ENCODE data around the gene HOXB3.

The HOXB3 gene

DNA sequence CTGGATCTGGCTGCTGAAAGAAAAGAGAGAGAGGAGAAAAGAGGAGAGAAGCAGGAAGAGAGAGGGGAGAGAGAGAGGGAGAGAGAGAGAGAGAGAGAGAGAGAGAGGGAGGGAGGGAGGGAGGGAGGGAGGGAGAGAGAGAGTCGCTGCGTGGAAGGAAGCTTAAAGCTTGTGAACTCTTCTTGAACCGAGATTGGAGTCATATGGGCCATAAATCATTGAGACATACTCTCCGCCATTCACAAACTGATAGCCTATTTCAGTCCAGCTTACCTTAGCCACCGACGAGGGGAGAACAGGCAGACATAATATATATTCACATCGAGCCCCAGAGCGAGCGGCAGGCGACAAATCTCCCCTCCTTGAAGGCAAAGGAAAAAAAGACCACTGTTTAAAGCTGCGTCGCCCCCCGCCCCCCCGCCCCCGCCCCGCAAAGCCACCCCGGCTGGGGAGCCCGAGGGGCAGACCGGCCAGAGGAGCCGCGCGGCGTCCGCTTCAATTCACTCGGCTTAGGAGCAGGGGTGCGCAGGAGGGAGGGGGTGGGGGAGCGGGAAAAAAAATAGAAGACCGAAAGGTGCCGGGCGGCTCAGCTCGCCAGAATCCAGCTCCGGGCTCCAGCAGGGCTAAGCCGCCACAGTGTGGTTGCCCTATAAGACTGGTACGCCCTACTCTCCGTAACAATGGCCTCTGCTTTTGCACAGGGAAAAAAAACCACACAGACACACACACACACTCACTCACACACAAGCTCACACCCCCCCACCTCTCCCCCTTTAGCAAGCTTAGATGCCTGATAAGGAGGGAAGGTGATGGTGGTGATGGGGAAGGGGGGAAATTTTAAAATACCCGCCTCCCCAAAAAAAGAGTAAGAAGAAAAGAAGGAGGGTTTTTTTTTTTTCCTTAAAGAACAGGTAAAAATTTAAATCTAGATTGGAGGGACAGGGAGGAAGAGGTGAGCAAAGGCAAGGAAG is 34.5 kb downstream of the HOXB3 start:
- TF ChIP-seq ZFX (IDR thresholded peaks at IDR 0.05; ENCODE audit: borderline replicate concordance), result no peak
- TF ChIP-seq, protein P1, sequence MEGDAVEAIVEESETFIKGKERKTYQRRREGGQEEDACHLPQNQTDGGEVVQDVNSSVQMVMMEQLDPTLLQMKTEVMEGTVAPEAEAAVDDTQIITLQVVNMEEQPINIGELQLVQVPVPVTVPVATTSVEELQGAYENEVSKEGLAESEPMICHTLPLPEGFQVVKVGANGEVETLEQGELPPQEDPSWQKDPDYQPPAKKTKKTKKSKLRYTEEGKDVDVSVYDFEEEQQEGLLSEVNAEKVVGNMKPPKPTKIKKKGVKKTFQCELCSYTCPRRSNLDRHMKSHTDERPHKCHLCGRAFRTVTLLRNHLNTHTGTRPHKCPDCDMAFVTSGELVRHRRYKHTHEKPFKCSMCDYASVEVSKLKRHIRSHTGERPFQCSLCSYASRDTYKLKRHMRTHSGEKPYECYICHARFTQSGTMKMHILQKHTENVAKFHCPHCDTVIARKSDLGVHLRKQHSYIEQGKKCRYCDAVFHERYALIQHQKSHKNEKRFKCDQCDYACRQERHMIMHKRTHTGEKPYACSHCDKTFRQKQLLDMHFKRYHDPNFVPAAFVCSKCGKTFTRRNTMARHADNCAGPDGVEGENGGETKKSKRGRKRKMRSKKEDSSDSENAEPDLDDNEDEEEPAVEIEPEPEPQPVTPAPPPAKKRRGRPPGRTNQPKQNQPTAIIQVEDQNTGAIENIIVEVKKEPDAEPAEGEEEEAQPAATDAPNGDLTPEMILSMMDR (IDR thresholded peaks at IDR 0.05), result no peak
- no peak overlapping the region for H3K27ac ChIP-seq

DNA sequence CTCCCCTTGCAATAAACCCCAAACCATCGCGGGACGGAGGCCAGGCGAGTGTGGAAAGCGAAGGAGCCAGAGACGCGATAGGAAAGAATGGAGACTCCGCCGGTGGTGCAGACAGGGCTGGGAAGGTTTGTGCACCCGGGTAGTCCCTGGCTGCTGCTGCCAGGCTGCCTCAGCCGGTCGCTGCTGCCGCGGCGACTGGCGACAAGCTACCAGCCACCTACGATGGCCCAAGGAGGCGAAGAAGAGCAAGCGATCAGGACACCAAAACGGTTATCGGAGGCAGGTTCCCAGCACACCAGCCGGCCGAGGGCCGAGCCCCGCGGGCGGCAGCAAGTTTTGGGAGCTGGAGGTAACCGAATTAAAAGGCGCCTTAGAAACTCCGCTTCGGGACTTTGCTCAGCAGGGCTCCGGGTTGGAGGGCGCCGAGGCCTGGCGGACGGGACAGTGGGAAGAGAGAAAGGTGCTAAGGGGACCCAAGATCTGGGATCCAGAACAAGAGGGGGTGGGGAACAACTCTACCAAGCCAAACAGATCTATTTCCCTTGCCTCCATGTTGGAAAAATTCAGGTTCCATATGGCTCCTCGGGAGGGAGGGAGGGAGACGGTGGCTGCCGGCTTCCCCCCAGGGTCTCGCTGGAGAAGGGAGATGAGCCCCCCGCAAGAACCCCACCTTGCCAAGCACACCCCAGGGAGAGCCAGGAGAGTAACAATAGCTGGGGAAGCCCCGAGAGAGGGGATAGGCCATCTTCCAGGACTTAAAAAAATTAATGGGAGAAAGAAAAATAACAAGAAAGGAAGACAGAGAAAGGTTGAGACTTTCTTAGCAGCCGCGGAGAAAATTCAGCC is 35.4 kb downstream of the HOXB3 start:
- H3K27ac ChIP-seq, result no peak overlapping the region
- TF ChIP-seq, protein P1 (IDR thresholded peaks at IDR 0.05), result no peak
- no peak for TF ChIP-seq ZFX (IDR thresholded peaks at IDR 0.05; ENCODE audit: borderline replicate concordance)

- TF ChIP-seq, protein P1 (IDR thresholded peaks at IDR 0.05), result no peak
- TF ChIP-seq ZFX (IDR thresholded peaks at IDR 0.05; ENCODE audit: borderline replicate concordance), result no peak
- H3K27ac ChIP-seq, result no peak overlapping the region
Observed at GRCh38 chr17:48553826-48554225, 36.2 kb downstream of the HOXB3 start.

- TF ChIP-seq ZFX (IDR thresholded peaks at IDR 0.05; ENCODE audit: borderline replicate concordance), result no peak
- TF ChIP-seq, protein P1 (IDR thresholded peaks at IDR 0.05), result no peak
- H3K27ac ChIP-seq, result no peak overlapping the region
Observed at GRCh38 chr17:48553190-48553547, 36.9 kb downstream of the HOXB3 start.

DNA sequence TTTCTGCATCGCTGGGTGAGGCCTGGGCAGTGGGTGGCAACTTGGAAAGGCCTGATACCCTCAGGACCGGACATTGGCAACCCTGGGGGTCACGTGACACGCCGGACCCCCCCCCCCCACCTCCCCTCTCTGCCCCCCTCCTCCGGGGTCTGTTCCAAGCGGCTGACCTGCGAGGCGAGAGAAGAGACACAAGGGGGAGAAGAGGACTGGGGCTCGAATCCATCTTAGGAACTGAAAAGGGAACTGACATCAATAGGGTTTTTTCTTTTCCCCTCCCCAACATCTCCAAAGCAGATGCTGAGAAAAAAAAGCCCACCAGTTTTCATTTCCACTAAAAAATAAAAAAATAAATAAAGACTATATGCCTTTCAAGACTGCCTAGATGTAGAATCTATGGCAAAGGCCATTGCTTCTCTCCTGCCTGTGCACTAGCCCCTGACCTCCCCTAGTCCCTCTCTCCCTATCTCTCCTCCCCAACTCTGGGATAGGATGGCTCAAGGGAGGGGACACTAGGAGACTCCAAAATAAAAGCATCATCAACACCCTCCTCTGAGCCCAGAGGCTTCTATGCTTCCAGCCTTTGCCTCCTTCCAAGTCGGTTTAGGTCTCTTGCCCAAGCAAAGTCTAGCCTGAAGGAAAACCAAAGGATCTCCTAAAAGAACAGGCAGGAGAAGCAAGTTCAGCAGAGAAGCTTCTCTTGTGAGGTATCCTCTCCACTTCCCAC is 37.4 kb downstream of the HOXB3 start:
- H3K27ac ChIP-seq, result no peak overlapping the region
- TF ChIP-seq, protein P1 (IDR thresholded peaks at IDR 0.05), result no peak
- TF ChIP-seq ZFX (IDR thresholded peaks at IDR 0.05; ENCODE audit: borderline replicate concordance), result no peak

- H3K27ac ChIP-seq, result no peak overlapping the region
- TF ChIP-seq, protein P1 (IDR thresholded peaks at IDR 0.05), result no peak
- no peak for TF ChIP-seq ZFX (IDR thresholded peaks at IDR 0.05; ENCODE audit: borderline replicate concordance)
Observed at GRCh38 chr17:48551596-48552465, 38.2 kb downstream of the HOXB3 start.

Measured in 22Rv1 (cell line).